Ascending aorta (tissue), 2 donors: ENCODE measurements around the gene RFX4. TPM values are rescaled to one million over a fixed set of nuclear protein-coding genes. Genes with fewer than 3 reads are reported as not detected.

Source experiments
- DNase-seq, 2 donors: peaks; one replicate each; pipeline ENCODE4 v3.0.0-alpha.2; 2019; ENCODE audit warnings: low spot score in 2 of 2
- H3K27ac ChIP-seq, 2 donors: fragments of 200-600 bp; sonication (generic); one replicate each; pipeline ENCODE4 v1.5.1; 2016 to 2017; ENCODE audit warnings: mild to moderate bottlenecking in 1 of 2
- H3K27me3 ChIP-seq: fragments of 200-600 bp; sonication (generic); one replicate; pipeline ENCODE4 v1.5.1; 2017
- H3K36me3 ChIP-seq, 2 donors: fragments of 200-600 bp; sonication (generic); one replicate each; pipeline ENCODE4 v1.5.1; 2016
- H3K4me1 ChIP-seq, 2 donors: fragments of 200-600 bp; sonication (generic); one replicate each; pipeline ENCODE4 v1.5.1; 2016 to 2017; ENCODE audit warnings: mild to moderate bottlenecking in 1 of 2
- H3K4me3 ChIP-seq, 2 donors: fragments of 200-600 bp; sonication (generic); one replicate each; pipeline ENCODE4 v1.5.1; 2016 to 2017; ENCODE audit warnings: mild to moderate bottlenecking in 1 of 2
- H3K9me3 ChIP-seq, 2 donors: fragments of 200-600 bp; sonication (generic); one replicate each; pipeline ENCODE4 v1.5.1; 2016
- intact Hi-C: fragments of 100-400 bp; cut with DNase I; formaldehyde crosslinking; loops from one replicate; pipeline ENCODE4 v1.15.1; 2023
- total RNA-seq: library from RNA; depleted of rRNA; stranded (reverse); fragments of >200 nt; gene quantifications from one replicate; pipeline ENCODE4 v1.1.0, GENCODE V29; 2016
- TF ChIP-seq, protein P1 (sequence below), 3 experiments: fragments of 200-600 bp in 2 of 3; fragments of 450-650 bp in 1 of 3; sonication (generic) in 2 of 3; IDR thresholded peaks; one replicate each; pipeline ENCODE4 v1.5.1; 2016 to 2019; ENCODE audit warnings: antibody characterized with exemption in 3 of 3, mild to moderate bottlenecking in 1 of 3, moderate library complexity in 1 of 3

Gene RFX4
- total RNA-seq, 1 donor from 2014 or later = not detected

- intact Hi-C loops = no loop called here
- no peak for DNase-seq
- TF ChIP-seq, protein P1, sequence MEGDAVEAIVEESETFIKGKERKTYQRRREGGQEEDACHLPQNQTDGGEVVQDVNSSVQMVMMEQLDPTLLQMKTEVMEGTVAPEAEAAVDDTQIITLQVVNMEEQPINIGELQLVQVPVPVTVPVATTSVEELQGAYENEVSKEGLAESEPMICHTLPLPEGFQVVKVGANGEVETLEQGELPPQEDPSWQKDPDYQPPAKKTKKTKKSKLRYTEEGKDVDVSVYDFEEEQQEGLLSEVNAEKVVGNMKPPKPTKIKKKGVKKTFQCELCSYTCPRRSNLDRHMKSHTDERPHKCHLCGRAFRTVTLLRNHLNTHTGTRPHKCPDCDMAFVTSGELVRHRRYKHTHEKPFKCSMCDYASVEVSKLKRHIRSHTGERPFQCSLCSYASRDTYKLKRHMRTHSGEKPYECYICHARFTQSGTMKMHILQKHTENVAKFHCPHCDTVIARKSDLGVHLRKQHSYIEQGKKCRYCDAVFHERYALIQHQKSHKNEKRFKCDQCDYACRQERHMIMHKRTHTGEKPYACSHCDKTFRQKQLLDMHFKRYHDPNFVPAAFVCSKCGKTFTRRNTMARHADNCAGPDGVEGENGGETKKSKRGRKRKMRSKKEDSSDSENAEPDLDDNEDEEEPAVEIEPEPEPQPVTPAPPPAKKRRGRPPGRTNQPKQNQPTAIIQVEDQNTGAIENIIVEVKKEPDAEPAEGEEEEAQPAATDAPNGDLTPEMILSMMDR (IDR thresholded peaks at IDR 0.05) = no peak
Observed at GRCh38 chr12:106744600-106744999, 161.8 kb downstream of the RFX4 start.

GRCh38 chr12:106745181-106745745, 162.5 kb downstream of the RFX4 start:
- Histone ChIP-seq H3K27me3 (no peaks in the 10 kb centered on the region), H3K36me3 (no peaks in the 10 kb centered on the region), H3K4me3 (no peak overlapping the region), H3K27ac (no peak overlapping the region), H3K9me3 (no peaks in the 10 kb centered on the region), H3K4me1 (no peaks in the 10 kb centered on the region)
- TF ChIP-seq, protein P1 (IDR thresholded peaks at IDR 0.05) = no peak
- DNase-seq = no peak
- intact Hi-C loops = no loop called here

More at GRCh38 chr12:106744600-106744999, 161.8 kb downstream of the RFX4 start:
- Histone ChIP-seq H3K4me1 (no peaks in the 10 kb centered on the region), H3K27ac (no peak overlapping the region), H3K36me3 (no peaks in the 10 kb centered on the region), H3K9me3 (no peaks in the 10 kb centered on the region), H3K4me3 (no peak overlapping the region), H3K27me3 (no peaks in the 10 kb centered on the region)

DNA sequence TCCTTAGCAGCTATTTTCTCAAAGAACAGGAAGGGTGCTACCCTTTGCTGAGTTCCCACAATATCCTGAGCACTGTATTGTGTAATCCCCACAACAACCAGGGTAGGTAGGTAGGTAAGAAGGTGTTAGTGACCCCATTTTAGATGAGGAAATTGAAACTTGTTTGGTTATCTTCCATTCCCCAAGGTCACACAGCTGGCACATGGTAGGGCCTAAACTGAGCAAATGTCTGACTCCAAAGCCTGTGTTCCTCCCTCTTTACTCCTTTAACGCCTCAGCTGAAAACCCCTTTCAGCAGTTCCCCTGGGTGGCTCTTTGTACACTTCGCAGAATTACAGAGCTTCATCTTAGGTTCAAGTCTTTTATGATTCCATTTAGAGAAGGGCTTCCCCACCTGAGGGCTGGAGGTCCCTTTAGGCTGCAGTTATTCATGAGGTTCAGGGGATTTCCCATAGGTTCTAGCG, 165.2 kb downstream of the RFX4 start:
- H3K4me1 ChIP-seq = no peaks in the 10 kb centered on the region
- no peaks in the 10 kb centered on the region for H3K36me3 ChIP-seq
- TF ChIP-seq, protein P1 (IDR thresholded peaks at IDR 0.05) = no peak
- intact Hi-C loops = no loop called here
- H3K4me3 ChIP-seq = no peak overlapping the region
- H3K27ac ChIP-seq = no peak overlapping the region
- no peak for DNase-seq
- no peaks in the 10 kb centered on the region for H3K9me3 ChIP-seq
- no peaks in the 10 kb centered on the region for H3K27me3 ChIP-seq

DNA sequence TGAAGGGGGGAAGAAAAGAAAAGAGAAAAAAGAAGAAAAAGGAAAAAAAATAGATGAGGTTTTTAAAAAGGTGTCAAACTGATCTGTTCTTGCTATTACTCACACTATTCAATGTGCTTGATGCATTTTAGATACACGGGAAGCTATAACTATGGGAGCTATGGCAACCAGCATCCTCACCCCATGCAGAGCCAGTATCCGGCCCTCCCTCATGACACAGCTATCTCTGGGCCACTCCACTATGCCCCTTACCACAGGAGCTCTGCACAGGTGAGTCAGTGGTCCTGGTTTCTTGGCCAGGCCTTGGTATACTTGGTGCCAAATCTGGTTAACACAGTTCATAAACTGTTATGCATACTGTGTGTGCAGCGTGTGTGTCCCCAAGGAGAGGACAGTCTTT, 167.7 kb downstream of the RFX4 start:
- DNase-seq = no peak
- TF ChIP-seq, protein P1 (IDR thresholded peaks at IDR 0.05) = no peak
- no peaks in the 10 kb centered on the region for H3K9me3 ChIP-seq
- no peak overlapping the region for H3K27ac ChIP-seq
- no peaks in the 10 kb centered on the region for H3K36me3 ChIP-seq
- intact Hi-C loops = no loop called here
- no peaks in the 10 kb centered on the region for H3K27me3 ChIP-seq
- H3K4me3 ChIP-seq = no peak overlapping the region
- H3K4me1 ChIP-seq = no peaks in the 10 kb centered on the region

DNA sequence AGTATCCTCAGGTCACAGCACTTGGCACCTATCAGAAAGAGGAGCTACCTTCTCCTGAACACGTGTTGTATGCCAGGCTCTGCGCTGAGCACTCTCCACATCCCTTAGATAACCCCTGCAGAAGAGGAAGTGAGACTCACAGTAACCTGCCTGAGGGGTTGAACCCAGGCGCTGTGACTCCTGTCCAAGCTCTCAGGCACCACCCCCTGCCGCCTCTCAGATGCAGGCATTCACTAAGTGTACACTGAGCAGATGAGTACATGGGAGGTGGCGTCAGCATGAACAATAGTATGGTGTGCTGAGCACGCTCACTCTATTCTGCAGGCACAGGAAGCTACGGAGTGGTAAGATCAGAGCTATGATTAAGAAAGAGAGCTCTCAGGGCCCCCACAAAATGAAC, 170.7 kb downstream of the RFX4 start:
- TF ChIP-seq, protein P1 (IDR thresholded peaks at IDR 0.05) = no peak
- H3K27ac ChIP-seq = no peak overlapping the region
- no peaks in the 10 kb centered on the region for H3K4me1 ChIP-seq
- H3K9me3 ChIP-seq = no peaks in the 10 kb centered on the region
- H3K36me3 ChIP-seq = no peaks in the 10 kb centered on the region
- intact Hi-C loops = no loop called here
- no peak for DNase-seq
- no peak overlapping the region for H3K4me3 ChIP-seq
- H3K27me3 ChIP-seq = no peaks in the 10 kb centered on the region

DNA sequence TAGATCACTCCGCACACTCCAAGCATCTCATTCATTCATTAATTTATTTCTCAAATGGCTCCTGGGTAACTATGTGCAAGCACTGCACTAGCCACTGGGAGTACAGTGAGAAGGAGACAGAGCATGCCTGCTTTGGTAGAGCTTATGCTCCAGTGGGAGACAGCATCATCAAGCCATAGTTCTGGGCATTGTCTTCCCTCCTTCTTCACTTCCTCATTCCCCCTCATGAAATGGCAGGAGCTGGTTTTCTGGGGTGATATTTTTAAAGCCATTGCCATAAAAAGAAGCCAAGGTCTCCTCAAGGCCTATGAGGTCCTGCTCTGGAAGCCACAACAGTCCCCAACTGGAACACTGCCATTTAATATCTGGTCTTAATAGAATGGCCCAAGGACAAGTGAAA, 171.5 kb downstream of the RFX4 start:
- intact Hi-C loops = no loop called here
- no peak for DNase-seq
- H3K9me3 ChIP-seq = no peaks in the 10 kb centered on the region
- H3K4me1 ChIP-seq = no peaks in the 10 kb centered on the region
- TF ChIP-seq, protein P1 (IDR thresholded peaks at IDR 0.05) = no peak
- no peaks in the 10 kb centered on the region for H3K27me3 ChIP-seq
- H3K4me3 ChIP-seq = no peak overlapping the region
- no peak overlapping the region for H3K27ac ChIP-seq
- no peaks in the 10 kb centered on the region for H3K36me3 ChIP-seq
